ENCODE data around the gene UBE3C.
"Not testable (repeated sequence)": the region's sequence is repeated elsewhere in the genome, so short reads cannot be mapped to it uniquely, and the experiment has no call there.

The UBE3C gene

DNA sequence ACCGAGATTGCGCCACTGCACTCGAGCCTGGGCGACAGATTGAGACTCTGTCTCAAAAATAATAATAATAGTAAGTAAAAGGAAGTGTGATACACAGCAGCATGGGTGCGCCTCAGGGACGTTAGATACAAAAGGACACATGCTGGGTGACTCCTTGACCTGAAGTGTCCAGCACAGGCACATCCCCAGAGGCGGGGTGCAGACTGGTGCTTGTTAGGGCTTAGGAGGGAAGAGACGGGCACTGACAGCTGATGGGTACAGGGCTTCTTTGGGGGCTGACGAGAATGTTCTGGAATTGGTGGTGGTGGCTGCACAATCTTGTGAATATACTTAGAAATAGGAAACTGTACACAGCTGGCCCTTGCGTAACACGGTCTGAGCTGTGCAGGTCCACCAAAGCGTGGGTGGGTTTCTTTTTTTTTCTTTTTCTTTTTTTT lies 136.3 kb downstream of the UBE3C start:
- no peak for DNase-seq

DNA sequence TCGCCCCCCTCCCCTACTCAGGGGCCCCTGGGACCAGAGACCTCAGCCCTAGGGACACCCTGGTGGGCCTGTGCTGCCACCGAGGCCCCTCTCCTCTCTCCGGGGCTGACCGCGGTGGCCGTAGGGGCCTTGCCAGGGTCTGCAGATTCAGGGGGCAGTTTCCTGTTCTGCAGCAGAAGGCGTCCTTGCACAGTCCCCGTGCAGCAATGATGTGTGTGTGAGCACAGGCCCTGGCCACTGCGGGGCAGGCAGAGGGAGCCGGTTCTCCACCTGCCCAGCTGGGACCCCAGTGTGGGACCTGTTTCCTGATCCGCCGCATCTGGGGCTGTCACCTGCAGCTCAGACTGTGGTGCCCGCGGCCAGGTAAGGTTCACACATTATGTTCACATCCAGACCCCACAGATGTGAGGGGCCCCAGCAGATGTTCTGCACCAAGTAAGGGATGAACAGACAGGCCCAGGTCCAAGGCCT lies 137.4 kb downstream of the UBE3C start:
- no peak for DNase-seq

DNA sequence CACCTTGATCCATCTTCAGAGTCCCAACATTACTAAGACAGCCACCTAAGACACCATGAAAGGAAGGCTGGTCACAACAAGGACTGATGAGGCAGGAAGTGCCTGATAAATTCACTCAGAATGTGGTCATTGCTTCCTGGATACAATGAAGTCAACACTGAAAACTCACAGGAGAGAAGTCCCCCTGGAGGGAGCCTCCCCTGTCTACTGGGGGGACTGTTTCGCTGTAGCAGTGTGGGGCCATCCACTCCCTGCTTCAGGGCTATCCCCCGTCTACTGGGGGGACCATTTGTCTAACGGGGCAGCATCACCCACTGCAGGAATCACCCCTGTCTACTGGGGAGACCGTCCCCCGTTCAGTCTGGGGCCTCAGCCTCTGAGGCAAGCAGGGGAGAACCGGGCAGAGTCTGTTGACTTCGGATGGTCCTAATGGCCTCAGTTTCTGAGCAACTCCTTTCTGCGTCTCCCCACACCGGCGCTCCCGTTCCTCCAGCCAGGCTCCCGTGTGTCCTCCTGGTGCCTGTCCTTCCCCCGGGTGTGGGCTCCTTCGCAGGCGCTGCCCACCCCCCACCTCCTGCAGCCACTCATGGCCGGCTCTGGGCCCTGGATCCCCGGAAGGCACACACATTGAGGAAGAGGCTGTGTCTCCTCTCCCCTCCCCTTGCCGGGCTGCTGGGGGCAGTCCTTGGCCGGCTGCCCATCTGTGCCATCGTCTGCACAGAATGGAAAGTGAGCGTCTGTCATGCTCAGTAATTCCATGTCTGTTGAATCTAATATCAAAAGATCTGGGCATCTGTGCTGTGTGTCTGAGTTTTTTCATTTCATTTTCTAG lies 138.2 kb downstream of the UBE3C start:
- DNase-seq, result peak; percentile 51

DNA sequence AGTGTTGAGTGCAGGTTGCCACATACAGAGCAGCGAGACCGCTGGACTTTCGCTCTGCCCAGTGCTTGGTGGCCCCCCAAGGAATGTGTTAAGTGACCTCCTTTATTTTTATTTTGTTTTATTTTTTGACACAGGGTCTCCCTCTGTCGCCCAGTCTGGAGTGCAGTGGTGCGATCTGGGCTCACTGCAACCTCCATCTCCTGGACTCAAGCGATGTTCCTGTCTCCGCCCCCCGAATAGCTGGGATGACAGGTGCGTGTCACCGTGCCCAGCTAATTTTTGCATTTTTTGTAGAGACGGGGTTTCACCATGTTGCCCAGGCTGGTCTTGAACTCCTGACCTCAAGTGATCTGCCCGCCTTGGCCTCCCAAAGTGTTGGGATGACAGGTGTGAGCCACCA lies 138.8 kb downstream of the UBE3C start:
- DNase-seq, result not testable (repeated sequence)

DNA sequence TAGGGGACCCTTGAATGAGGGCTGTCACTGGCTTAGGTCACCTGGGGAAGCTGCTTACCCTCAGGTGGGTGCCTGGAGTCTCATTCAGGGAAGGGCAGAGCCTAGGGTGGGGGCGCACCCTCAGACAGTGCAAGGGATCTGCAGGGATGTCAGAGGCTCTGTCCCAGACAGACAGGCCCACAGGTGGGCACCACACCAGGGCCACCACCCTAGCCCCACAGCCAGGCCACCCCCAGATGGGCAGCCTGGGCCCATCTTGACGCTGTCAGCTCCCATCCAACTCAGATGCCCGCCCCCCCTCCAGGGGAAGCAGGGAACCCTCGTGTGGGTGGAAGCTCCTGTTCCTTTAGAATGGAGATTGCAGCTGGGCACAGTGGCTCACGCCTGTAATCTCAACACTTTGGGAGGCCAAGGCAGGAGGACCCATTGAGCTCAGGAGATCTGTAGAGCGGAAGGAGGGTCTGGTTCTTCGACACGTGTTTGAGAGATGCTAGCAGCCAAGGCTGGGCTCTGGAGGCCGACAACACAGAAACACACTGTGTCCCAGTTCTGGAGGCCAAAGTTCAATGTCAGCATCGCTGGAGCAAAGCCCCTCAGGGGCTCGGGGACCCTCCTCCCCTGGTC lies 139.6 kb downstream of the UBE3C start:
- no peak for DNase-seq

DNA sequence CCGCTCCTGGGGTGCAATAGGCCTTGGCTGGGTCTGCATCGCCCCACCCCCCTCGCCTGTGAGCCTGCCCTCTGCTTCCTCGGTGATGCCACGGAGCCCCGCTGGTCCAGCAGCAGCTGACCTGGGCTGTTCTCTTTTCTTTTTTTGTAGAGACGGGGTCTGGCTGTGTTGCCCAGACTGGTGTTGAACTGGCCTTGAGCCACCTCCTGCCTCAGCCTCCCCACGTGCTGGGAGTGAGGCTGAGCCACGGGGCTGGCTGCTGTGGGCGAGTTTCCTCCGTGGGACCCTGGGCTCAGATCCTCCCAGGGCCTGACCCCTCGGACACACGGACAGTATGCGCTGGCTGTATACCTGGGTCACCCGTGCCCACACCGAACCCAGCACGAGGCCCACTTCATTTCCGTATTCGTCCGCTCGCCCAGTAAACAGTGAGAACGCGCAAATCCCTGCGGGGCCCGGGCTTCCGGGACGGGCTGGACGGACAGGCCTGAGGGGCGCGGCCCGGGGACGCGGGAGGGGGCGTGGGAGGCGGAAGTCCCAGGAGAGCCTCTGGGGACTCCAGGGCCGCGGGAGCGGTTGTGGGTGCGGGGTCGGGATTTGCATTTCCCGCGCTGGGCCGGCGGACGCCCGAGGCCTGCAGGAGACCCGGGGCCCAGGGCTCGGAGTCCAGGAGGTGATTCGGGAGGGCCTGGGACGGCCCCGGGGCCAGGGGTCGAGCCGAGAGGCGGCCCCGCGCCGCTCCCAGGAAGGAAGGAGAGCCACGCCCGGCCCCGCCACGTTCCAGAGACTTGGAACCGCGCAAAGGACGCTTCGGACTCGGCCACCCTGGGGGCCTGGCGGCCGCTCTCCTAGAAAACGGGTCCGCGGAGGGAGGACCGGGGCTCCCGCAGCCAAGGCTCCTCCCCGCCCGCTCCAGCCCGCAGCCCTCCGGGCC lies 140.3 kb downstream of the UBE3C start:
- DNase-seq, result no peak

DNA sequence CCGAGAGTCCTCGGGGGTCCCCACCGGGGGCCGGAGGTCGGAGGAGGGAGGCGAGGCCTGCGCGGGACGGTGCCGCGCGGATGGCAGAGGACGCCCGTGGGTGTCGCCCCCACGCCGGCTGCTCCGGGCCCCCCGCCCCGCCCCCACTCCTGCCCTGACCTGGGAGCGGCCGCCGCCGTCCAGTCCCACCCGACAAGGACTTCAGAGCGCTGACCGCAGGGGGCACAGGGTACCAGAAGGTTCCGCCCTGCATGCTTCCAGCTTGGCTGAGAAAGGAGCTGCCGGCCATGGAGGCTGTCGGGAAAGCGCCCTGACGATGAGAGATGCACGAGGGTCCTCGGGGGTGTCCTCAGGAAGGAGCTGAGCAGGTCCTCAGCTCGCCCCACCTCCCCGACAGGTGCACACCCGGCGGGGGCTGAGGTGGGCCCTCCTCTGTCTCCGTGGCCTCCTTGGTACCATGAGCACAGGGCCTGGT lies 141.1 kb downstream of the UBE3C start:
- DNase-seq, result no peak

DNA sequence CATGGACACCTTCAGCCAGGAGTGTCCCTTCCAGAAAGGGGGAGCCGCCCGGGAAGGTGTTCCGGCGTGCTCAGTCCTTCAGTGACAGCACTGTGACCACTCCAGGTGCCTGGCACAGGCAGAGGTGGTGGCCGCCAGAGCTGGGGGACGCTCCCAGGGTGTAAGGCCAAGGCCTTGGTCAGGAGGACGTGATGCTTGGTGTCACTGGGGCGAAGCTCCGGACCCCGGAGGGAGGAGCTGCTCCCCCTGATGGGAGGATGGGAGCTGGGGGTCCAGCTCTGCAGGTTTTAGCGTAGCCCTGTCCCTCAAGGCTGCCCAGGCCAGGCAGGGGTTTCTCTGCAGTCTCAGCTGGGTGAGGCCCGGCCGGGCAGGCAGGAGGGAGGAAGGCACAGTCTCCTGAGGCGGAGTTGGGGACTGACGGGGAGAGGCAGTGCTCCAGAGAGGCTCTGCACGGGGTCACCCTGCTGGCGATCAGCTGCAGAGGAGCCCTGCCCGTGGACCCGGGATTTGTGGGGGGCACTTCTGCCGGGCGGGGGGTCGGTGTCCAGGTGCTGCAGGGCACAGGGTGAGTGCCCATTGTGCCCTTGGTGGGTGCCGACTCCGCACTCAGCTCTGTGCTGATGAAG lies 141.6 kb downstream of the UBE3C start:
- DNase-seq, result no peak

DNA sequence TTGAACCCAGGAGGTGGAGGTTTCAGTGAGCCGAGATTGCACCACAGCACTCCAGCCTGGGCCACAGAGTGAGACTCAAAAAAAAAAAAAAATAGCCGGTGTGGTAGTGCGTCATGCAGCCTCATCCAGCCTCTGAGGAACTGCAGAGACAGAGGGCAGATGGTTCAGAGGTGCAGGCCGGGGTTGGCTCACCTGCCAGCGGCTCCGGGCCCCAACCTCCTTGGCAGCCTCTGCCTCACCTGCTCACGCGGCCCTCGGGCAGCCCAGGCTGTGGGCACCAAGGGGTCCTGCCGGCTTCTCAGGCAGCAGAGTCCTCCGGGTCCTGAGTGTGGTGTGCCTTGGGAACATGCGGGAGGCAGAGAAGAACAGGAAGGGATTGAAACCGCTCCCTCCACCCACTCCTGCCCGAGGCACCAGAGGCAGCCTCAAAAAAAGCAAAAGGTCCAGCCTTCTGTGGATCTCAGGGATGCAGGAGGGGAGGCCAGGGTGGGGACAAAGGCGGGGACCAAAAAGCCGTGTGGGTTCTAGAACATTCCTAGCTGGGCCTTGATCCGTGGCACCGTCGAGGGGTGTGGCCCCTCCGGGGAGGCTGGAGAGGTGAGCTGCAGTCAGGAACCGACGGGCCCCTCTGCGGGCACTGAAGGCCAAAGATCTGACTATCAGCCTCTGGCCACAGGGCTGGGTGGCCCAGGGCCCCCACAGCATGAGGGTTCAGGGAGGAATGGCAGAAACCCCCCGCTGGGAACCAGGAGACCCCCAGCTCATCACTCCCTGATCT lies 142.7 kb downstream of the UBE3C start:
- DNase-seq, result no peak

DNA sequence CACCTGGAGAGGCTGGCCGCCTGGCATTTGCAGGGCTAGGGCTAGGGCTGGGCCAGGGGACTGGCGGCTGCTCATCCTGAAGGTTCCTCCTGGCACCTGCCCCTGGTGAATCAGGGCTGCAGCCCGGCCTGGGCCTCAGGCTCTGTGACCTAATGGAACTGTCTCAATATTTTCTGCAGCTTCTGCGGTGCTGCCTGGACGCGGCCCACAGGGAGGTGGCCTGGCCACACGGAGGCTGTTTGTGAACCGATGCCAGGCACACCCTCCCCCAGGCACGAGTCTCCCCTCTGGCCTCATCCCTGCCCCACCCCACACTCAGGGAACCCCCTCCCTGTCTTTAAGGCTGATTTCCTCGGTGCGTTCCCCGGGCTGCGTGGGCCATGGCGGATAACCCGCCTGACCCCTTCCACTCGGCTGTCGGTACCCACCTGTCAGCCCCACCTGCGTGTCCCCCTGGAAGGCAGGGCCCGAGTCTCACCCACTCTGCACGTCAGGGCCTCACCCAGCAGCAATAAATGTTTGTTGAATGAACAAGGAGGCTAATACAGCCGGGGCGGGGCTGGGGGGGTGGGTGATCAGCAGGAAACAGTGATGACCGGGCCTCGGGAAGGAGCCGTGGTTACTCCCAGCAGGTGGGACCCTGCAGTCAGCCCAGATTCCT lies 143.5 kb downstream of the UBE3C start:
- no peak for DNase-seq

DNA sequence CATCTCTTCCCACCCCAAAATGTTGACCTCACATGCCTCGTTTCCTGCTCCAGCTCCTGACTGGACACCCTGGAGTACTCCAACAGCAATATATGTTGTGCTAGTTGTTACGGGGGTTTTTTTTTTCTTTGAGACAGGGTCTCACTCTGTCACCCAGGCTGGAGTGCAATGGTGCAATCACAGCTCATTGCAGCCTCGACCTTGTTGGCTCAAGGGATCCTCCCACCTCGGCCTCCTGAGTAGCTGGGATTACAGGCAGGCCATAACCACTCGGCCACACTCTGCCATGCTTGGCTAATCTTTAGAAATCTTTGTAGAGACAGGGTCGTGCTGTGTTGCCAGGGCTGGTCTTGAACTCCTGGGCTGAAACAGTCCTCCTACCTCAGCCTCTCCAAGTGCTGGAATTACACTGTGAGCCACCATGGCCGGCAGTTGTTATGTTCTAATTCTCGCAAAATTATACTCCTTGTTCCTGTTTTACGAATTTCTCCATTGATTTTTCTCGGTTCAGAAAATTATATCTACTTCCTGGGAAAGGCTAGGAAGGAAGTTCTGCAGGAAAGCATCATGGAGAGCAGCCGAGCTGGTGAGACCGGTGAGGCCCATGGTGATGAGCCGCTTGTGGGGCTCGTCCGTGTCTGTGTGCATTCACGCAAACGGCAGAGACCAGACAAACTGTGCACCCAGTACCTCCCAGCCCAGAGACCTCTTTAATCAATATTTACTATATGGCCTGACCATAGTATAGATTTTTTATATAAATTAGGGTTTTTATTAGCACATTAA lies 145.7 kb downstream of the UBE3C start:
- no peak for DNase-seq

DNA sequence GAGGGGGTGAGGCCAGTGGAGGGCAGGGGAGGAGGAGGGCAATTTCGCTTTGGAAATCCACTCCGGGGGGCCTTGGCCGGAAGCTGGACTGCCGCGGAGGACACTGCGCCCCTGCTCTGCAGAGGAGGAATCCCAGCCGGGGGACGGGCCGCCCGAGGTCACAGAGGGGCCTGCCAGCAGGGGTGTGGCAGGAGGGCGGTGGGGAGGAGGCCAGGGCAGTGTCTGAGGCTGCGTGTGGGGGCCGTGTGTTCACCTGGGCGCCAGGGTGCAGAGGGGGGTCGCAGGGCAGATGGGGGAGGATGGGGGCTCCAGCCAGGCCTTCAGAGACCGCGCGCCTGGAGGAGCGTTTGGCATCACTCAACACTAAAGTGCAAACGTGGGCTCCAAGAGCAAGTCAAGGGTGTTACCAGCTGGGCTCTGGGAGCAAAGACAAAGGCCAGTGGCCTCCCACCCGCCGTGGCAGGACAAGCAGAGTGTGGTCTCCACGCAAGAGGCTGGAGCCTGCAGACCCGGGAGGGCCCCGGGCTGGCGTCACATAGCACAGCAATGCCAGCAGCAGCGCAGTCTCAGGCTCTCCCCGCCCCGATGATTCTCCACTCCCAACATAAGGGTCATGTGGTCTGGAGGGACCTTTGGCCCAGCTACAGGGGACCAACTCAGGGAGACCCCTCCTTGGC lies 152.8 kb downstream of the UBE3C start:
- DNase-seq, result no peak

DNA sequence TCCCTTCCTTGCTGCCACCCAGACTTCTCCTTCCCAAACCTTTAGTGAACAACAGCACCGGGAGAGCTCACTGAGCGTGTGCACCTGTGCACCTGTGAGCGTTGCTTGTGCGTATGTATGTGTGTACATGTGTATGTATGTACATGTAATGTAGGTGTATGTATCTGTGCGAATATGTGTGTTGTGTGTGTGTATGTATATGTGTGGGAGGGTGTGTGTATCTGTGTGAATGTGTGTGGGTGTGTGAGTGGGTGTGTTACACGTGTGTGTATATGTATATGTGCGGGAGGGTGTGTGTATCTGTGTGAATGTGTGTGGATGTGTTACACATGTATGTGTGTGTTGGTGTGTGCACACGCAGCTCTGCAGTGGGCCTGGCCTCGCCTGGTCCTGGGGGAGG lies 153.5 kb downstream of the UBE3C start:
- no peak for DNase-seq

DNA sequence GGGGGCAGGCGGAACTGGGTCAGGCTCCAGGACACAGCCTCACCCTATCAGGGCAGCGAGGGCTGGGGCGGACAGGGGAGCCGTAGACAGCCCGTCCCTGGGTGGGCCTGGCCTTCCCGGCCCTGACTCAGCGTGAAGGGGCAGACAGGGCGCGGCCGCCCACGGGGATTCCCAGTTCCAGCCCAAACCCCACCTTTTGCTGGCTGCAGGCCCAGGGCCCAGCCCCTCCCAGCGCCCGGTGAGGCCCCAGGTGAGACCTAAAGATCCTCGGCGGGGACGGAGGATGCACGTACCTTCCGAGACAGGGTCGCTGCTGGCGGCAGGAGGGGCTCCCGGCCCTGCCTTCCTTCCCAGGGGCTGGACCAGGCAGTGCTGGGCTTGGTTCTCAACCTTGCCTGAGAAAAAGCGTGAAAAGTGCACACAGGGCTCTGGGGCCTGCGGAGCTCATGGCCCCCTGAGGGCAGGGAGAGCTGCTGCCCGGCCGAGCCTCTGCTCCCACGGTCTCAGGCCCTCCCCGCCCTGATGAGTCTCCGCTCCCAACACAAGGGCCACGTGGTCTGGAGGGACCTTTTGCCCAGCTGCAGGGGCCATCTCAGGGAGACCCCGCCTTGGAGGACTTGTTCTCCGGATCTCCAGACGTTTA lies 154.2 kb downstream of the UBE3C start:
- no peak for DNase-seq

DNA sequence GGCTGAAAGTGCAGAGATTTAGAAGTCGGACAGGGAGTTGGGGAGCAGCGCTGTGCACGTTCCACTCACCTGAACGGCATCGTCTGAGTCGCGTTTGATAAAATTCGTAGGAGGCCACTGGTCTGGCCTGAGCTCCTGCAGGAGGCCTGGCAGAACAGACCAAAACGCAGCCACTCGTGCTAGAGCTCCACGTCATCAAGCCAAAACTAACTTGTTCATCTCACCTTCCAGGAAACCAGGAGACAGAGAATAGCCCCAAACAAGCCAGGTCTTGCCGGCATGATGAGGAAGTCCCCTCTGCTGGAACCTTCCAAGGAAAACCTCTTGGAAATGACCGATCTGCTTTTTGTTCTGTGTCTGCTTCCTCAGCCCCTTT lies 154.7 kb downstream of the UBE3C start:
- DNase-seq, result no peak

DNA sequence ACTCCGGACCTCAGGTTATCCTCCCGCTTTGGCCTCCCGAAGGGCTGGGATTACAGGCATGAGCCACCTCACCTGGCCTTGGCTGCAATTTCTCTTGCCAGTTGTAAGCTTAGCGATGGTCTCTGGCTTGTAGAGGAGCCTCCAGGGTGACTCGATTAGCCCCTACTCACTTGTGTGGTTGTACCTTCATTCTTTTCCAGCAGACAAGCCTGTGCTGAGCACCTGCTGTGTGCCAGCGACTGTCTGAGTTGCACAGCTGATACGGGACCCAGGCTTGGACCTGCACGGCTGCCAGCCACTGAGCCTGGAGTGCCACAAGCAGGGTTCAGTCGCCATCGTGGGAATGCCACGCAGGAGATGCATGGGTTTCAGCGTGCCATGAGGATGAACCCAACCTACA lies 156.0 kb downstream of the UBE3C start:
- no peak for DNase-seq

DNA sequence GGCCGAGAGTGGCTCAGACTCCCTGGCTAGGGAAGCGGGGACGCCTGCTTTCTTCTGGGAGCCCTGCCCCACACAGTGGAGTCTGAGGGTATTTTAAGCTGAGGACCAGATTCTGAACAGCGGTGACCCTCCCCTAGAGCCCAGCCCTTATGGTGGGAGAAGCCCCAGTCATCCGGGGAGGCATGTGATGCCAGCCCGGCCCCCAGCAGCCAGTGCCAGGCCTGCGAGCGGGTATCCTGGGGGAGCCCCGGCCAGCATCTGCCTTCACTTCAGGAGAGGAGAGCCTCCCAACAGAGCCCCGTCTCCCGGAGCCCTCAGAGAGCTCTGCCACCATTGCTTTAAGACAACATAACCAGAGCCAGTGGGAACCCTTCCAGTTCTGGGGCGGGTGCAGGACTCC lies 156.6 kb downstream of the UBE3C start:
- no peak for DNase-seq

DNA sequence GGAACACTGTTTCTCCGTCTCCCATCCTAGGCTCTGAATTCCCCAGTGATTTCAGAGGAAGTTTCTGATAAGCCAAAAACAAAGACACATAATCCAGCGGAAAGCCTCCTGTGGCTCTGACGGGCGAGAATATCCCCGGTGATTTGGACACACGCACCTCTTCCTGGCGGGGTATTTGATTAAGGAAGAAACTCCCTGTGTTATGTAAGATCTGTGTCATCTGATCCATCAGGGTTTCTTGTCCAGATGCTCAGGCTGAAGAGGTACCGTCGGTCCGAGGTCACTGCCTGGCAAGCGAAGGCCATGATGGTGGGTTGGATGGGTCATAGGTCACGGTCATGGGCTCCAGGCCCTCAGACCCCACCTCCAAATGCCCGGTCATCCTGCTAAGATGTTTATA lies 158.5 kb downstream of the UBE3C start:
- no peak for DNase-seq

DNA sequence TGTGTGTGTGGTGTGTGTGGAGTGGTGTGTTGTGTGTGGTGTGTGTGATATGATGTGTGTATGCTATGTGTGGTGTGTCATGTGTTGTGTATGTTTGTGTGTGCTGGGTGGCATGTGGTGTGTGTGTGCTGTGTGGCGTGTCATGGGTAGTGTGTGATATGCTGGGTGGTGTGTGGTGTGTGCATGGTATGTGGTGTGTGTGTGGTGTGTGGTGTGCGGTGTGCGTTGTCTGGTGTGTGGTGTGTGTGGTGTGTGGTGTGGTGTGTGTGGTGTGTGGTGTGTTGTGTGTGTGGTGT lies 160.5 kb downstream of the UBE3C start:
- no peak for DNase-seq

All from COR-L47 (cell line).